RWPE2 (cell line): ENCODE measurements around the gene CCDC34.

Experiments used
- ATAC-seq: fragments of 200-7000 bp; cut with Tn5 transposase; 3 replicates; pipeline ENCODE4 v1.9.1; 2021; ENCODE audit warnings: low read depth
- DNase-seq: peaks from one replicate; pipeline ENCODE4 v3.0.0-alpha.2; 2020; ENCODE audit warnings: low spot score
- H3K27ac ChIP-seq: fragments of 450-650 bp; 2 replicates; pipeline ENCODE4 v1.5.1; 2017; ENCODE audit warnings: mild to moderate bottlenecking; ENCODE audit not compliant: poor library complexity, severe bottlenecking
- H3K27me3 ChIP-seq: fragments of 250-450 bp; sonication (Bioruptor Pico); 2 replicates; pipeline ENCODE4 v1.5.1; 2021; ENCODE audit warnings: mild to moderate bottlenecking, moderate library complexity; ENCODE audit not compliant: insufficient read depth, poor library complexity, severe bottlenecking
- H3K36me3 ChIP-seq: fragments of 250-450 bp; sonication (Bioruptor Pico); 2 replicates; pipeline ENCODE4 v1.5.1; 2020; ENCODE audit warnings: low read depth, mild to moderate bottlenecking, moderate library complexity
- H3K4me1 ChIP-seq: fragments of 250-450 bp; sonication (Bioruptor Pico); 2 replicates; pipeline ENCODE4 v1.5.1; 2021; ENCODE audit warnings: mild to moderate bottlenecking, moderate library complexity; ENCODE audit not compliant: insufficient read depth, poor library complexity, severe bottlenecking
- H3K4me3 ChIP-seq: fragments of 250-450 bp; sonication (Bioruptor Pico); 2 replicates; pipeline ENCODE4 v1.5.1; 2021; ENCODE audit warnings: mild to moderate bottlenecking, moderate library complexity; ENCODE audit not compliant: severe bottlenecking
- H3K9me3 ChIP-seq: fragments of 250-450 bp; sonication (Bioruptor Pico); 2 replicates; pipeline ENCODE4 v1.5.1; 2021; ENCODE audit warnings: mild to moderate bottlenecking, moderate library complexity; ENCODE audit not compliant: severe bottlenecking
- TF ChIP-seq, protein P1 (sequence below): fragments of 450-650 bp; IDR thresholded peaks from one replicate; pipeline ENCODE4 v1.5.1; 2017; ENCODE audit warnings: mild to moderate bottlenecking, moderate library complexity; ENCODE audit not compliant: poor library complexity, severe bottlenecking

Gene CCDC34

GRCh38 chr11:27310707-27311106 is 52.3 kb downstream of the CCDC34 start:
- no peak overlapping the region for H3K4me3 ChIP-seq
- H3K27ac ChIP-seq: no peak overlapping the region
- H3K9me3 ChIP-seq: no peaks in the 10 kb centered on the region
- H3K4me1 ChIP-seq: no peaks in the 10 kb centered on the region
- H3K27me3 ChIP-seq: no peaks in the 10 kb centered on the region
- no peak for DNase-seq
- ATAC-seq: no peak
- H3K36me3 ChIP-seq: no peaks in the 10 kb centered on the region
- TF ChIP-seq, protein P1, sequence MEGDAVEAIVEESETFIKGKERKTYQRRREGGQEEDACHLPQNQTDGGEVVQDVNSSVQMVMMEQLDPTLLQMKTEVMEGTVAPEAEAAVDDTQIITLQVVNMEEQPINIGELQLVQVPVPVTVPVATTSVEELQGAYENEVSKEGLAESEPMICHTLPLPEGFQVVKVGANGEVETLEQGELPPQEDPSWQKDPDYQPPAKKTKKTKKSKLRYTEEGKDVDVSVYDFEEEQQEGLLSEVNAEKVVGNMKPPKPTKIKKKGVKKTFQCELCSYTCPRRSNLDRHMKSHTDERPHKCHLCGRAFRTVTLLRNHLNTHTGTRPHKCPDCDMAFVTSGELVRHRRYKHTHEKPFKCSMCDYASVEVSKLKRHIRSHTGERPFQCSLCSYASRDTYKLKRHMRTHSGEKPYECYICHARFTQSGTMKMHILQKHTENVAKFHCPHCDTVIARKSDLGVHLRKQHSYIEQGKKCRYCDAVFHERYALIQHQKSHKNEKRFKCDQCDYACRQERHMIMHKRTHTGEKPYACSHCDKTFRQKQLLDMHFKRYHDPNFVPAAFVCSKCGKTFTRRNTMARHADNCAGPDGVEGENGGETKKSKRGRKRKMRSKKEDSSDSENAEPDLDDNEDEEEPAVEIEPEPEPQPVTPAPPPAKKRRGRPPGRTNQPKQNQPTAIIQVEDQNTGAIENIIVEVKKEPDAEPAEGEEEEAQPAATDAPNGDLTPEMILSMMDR: no peak

DNA sequence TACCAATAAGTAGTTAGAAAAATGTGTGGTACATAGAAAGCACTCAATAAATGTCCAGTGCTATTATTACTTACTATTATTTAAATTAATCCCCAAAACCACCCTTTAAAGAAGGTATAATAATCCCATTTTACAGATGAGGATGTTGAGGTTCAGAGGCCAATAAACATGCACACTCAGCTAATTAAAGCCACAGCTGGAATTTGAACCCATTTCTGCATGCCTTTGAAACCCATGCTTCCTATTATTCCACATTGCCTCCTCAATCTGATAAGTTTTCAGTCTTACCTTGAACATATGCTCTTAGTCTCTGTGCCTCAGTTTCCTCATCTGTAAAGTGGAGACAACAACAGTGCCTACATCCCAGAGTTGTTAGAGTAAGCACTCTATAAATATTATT is 52.8 kb downstream of the CCDC34 start:
- ATAC-seq (no peak), DNase-seq (no peak)
- Histone ChIP-seq H3K36me3 (no peaks in the 10 kb centered on the region), H3K4me1 (no peaks in the 10 kb centered on the region), H3K27me3 (no peaks in the 10 kb centered on the region), H3K9me3 (no peaks in the 10 kb centered on the region), H3K4me3 (no peak overlapping the region), H3K27ac (no peak overlapping the region)
- TF ChIP-seq, protein P1: no peak

- DNase-seq (no peak), ATAC-seq (no peak)
- Histone ChIP-seq H3K27me3 (no peaks in the 10 kb centered on the region), H3K36me3 (no peaks in the 10 kb centered on the region), H3K27ac (no peak overlapping the region), H3K4me1 (no peaks in the 10 kb centered on the region), H3K4me3 (no peak overlapping the region), H3K9me3 (no peaks in the 10 kb centered on the region)
- TF ChIP-seq, protein P1: no peak
Observed at GRCh38 chr11:27309046-27309445, 54.0 kb downstream of the CCDC34 start.

DNA sequence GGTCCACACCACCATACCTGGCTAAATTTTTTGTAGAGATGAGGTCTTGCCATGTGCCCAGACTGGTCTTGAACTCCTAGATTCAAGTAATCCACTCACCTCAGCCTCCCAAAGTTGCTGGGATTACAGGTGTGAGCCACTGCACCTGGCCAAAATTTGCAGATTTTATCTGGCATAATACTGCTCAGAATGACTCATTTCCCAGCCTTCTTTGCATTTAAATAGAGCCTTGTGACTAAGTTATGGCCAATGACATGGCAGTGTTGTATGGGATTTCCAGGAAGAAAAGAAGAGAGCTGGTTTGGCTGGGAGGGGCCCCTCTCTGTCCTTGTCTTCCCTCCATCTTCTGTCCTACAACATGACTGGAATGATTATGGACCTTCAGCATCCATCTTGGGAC is 55.8 kb downstream of the CCDC34 start:
- H3K4me3 ChIP-seq: no peak overlapping the region
- no peaks in the 10 kb centered on the region for H3K4me1 ChIP-seq
- TF ChIP-seq, protein P1: no peak
- no peaks in the 10 kb centered on the region for H3K27me3 ChIP-seq
- ATAC-seq: no peak
- H3K27ac ChIP-seq: no peak overlapping the region
- no peaks in the 10 kb centered on the region for H3K9me3 ChIP-seq
- H3K36me3 ChIP-seq: no peaks in the 10 kb centered on the region
- no peak for DNase-seq

DNA sequence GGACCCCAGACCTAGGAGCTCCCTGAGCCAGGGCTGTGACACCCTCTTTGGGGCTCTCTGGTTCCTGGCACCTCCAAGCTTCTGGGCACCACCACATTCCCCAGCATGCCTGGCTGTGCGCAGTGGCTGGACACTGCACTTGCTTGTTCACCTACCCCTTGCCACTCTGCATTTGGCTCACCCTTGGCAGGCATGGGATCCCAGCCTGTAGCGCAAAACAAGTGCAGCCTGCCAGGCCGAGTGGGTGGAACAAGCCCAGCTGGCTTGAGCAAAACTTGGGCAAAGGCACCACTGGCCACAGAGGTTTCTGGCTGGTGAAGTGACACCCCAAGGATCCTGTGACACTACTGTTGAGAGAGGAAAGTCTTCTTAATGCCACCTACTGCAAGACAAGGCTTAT is 57.3 kb downstream of the CCDC34 start:
- Histone ChIP-seq H3K4me1 (no peaks in the 10 kb centered on the region), H3K9me3 (no peaks in the 10 kb centered on the region), H3K4me3 (no peak overlapping the region), H3K36me3 (no peaks in the 10 kb centered on the region), H3K27me3 (no peaks in the 10 kb centered on the region), H3K27ac (no peak overlapping the region)
- TF ChIP-seq, protein P1: no peak
- ATAC-seq (no peak), DNase-seq (no peak)
